SK-N-SH (cell line): Measurements from ENCODE around the gene PIK3R2. TPM values are rescaled to one million over a fixed set of nuclear protein-coding genes. Genes with fewer than 3 reads are reported as not detected.
A peak's percentile ranks its signal among the peaks of the same experiment; 100 is the strongest.

ENCODE experiments used
- CTCF ChIA-PET: fragments of 300-600, 350-600 bp; formaldehyde crosslinking; extraction: SDS; loops from one replicate; lab custom pipeline; 2021; lab: Yijun Ruan, JAX
- POLR2A ChIA-PET: fragments of 350-600 bp; sonication (Branson Sonifier 250); formaldehyde crosslinking; extraction: SDS; loops from one replicate; lab custom pipeline; 2020; ENCODE audit warnings: antibody characterized with exemption, inconsistent platforms; lab: Yijun Ruan, JAX
- DNase-seq: peaks from one replicate; pipeline ENCODE4 v3.0.0; 2012
- H2AFZ ChIP-seq: fragments of 200-600 bp; sonication (generic); 2 replicates; pipeline ENCODE4 v1.8.1; 2016; ENCODE audit warnings: antibody characterized with exemption, mild to moderate bottlenecking, low read depth
- H3F3A ChIP-seq: fragments of 200-600 bp; sonication (generic); replicated peaks from 2 replicates; pipeline ENCODE3; 2016; ENCODE audit warnings: antibody characterized with exemption, mild to moderate bottlenecking; ENCODE audit not compliant: insufficient read depth
- H3K27ac ChIP-seq, 2 experiments: fragments of 200-500 bp in 1 of 2; fragments of 200-600 bp in 1 of 2; sonication (Bioruptor generic) in 1 of 2; sonication (generic), shearing (Covaris generic) in 1 of 2; 2 replicates each; pipeline versions ENCODE4 v1.5.1 to v1.6.1; 2014 to 2016; ENCODE audit warnings: low read depth in 2 of 2, inconsistent platforms in 1 of 2, low read length in 1 of 2, mild to moderate bottlenecking in 1 of 2, mixed read lengths in 1 of 2
- H3K27me3 ChIP-seq: fragments of 200-600 bp; sonication (generic), shearing (Covaris generic); 2 replicates; pipeline ENCODE4 v1.6.1; 2016; ENCODE audit warnings: mixed run types; ENCODE audit not compliant: insufficient read depth
- H3K36me3 ChIP-seq, 2 experiments: fragments of 200-500 bp in 1 of 2; fragments of 200-600 bp in 1 of 2; sonication (Bioruptor generic) in 1 of 2; sonication (generic) in 1 of 2; replicated peaks in 1 of 2; 2 replicates each; pipeline versions ENCODE3 to v1.5.1; 2014 to 2016; ENCODE audit warnings: low read length in 1 of 2, mild to moderate bottlenecking in 1 of 2; ENCODE audit not compliant: insufficient read depth in 2 of 2, control insufficient read depth in 1 of 2
- H3K4me1 ChIP-seq, 2 experiments: fragments of 200-500 bp in 1 of 2; fragments of 200-600 bp in 1 of 2; sonication (Bioruptor generic) in 1 of 2; sonication (generic), shearing (Covaris generic) in 1 of 2; 2 replicates each; pipeline versions ENCODE4 v1.5.1 to v1.6.1; 2014 to 2016; ENCODE audit warnings: low read depth in 1 of 2, low read length in 1 of 2, mixed run types in 1 of 2; ENCODE audit not compliant: insufficient read depth in 2 of 2, control insufficient read depth in 1 of 2
- H3K4me2 ChIP-seq: fragments of 200-600 bp; sonication (generic), shearing (Covaris generic); 2 replicates; pipeline ENCODE4 v1.6.1; 2017; ENCODE audit warnings: mixed run types
- H3K4me3 ChIP-seq, 2 experiments: fragments of 200-500 bp in 1 of 2; fragments of 200-600 bp in 1 of 2; sonication (Bioruptor generic) in 1 of 2; sonication (generic), shearing (Covaris generic) in 1 of 2; 2 replicates each; pipeline versions ENCODE4 v1.5.1 to v1.8.1; 2014 to 2016; ENCODE audit warnings: low read depth in 2 of 2, inconsistent platforms in 1 of 2, low read length in 1 of 2, mild to moderate bottlenecking in 1 of 2, mixed read lengths in 1 of 2, moderate library complexity in 1 of 2
- H3K79me2 ChIP-seq: fragments of 200-600 bp; sonication (generic); 2 replicates; pipeline ENCODE4 v1.8.1; 2017; ENCODE audit warnings: mild to moderate bottlenecking; ENCODE audit not compliant: insufficient read depth
- H3K9ac ChIP-seq: fragments of 200-600 bp; sonication (generic); 2 replicates; pipeline ENCODE4 v1.6.1; 2017; ENCODE audit warnings: mixed run types
- H3K9me2 ChIP-seq: fragments of 200-600 bp; sonication (generic); 2 replicates; pipeline ENCODE4 v1.6.1; 2017; ENCODE audit warnings: mixed run types
- H3K9me3 ChIP-seq: fragments of 200-600 bp; sonication (generic); 2 replicates; pipeline ENCODE4 v1.6.1; 2017; ENCODE audit warnings: mixed run types, mild to moderate bottlenecking, moderate library complexity
- H4K20me1 ChIP-seq: fragments of 200-600 bp; sonication (generic); 2 replicates; pipeline ENCODE4 v1.6.1; 2017; ENCODE audit warnings: mild to moderate bottlenecking, mixed run types; ENCODE audit not compliant: insufficient read depth
- CHD2 ChIP-seq: fragments of 150-350 bp; IDR thresholded peaks from 2 replicates; pipeline ENCODE4 v1.6.1; 2018; ENCODE audit warnings: low read length; ENCODE audit not compliant: partially characterized antibody
- CTCF ChIP-seq: fragments of 200-600 bp; sonication (generic); IDR thresholded peaks from 2 replicates; pipeline ENCODE4 v1.6.1; 2017; ENCODE audit warnings: antibody characterized with exemption, mild to moderate bottlenecking, moderate library complexity
- ELF1 ChIP-seq: IDR thresholded peaks from 2 replicates; pipeline ENCODE4 v1.4.0; 2012
- EP300 ChIP-seq, 2 experiments: IDR thresholded peaks; 2 replicates each; pipeline versions ENCODE4 v1.4.0 to v1.6.1; 2012; ENCODE audit warnings: borderline replicate concordance in 1 of 2, low read depth in 1 of 2, low read length in 1 of 2
- FOXJ3 ChIP-seq: sonication (generic); formaldehyde crosslinking; IDR thresholded peaks from 2 replicates; pipeline ENCODE4 v1.5.1; 2020; ENCODE audit warnings: mild to moderate bottlenecking, missing genetic modification reagents
- GABPA ChIP-seq: IDR thresholded peaks from 2 replicates; pipeline ENCODE4 v1.4.0; 2012; ENCODE audit warnings: low read depth, mild to moderate bottlenecking
- MAX ChIP-seq: IDR thresholded peaks from 2 replicates; pipeline ENCODE4 v1.4.0; 2012; ENCODE audit warnings: low read depth
- MXI1 ChIP-seq: IDR thresholded peaks from 2 replicates; pipeline ENCODE4 v1.6.1; 2012; ENCODE audit warnings: mild to moderate bottlenecking, low read depth, low read length, improper control_type of control experiment
- NFIC ChIP-seq: IDR thresholded peaks from 2 replicates; pipeline ENCODE4 v1.4.0; 2012; ENCODE audit warnings: borderline replicate concordance
- NRF1 ChIP-seq: IDR thresholded peaks from 2 replicates; pipeline ENCODE4 v1.6.1; 2012; ENCODE audit warnings: low read depth, mild to moderate bottlenecking, low read length
- POLR2AphosphoS5 ChIP-seq: IDR thresholded peaks from 2 replicates; pipeline ENCODE4 v1.6.1; 2012; ENCODE audit warnings: low read depth, low read length
- RCOR1 ChIP-seq: fragments of 150-350 bp; IDR thresholded peaks from 2 replicates; pipeline ENCODE4 v1.6.1; 2017; ENCODE audit warnings: antibody characterized with exemption, low read length
- RFX5 ChIP-seq: IDR thresholded peaks from 2 replicates; pipeline ENCODE4 v1.6.1; 2012; ENCODE audit warnings: mild to moderate bottlenecking, improper control_type of control experiment, low read length
- SIN3A ChIP-seq: IDR thresholded peaks from 2 replicates; pipeline ENCODE4 v1.6.1; 2012; ENCODE audit warnings: low read depth, mild to moderate bottlenecking, low read length, moderate library complexity, borderline replicate concordance
- SMC3 ChIP-seq: IDR thresholded peaks from 2 replicates; pipeline ENCODE4 v1.6.1; 2012; ENCODE audit warnings: low read depth, low read length, improper control_type of control experiment
- TCF12 ChIP-seq: IDR thresholded peaks from 2 replicates; pipeline ENCODE4 v1.4.0; 2012
- USF1 ChIP-seq: IDR thresholded peaks from 2 replicates; pipeline ENCODE4 v1.4.0; 2012; ENCODE audit warnings: low read depth, borderline replicate concordance
- USF2 ChIP-seq: fragments of 150-350 bp; IDR thresholded peaks from 2 replicates; pipeline ENCODE4 v1.6.1; 2017; ENCODE audit warnings: antibody characterized with exemption, low read length, low read depth, borderline replicate concordance
- WGBS: methylation state at CpG from one replicate; pipeline ENCODE4 v1.1.6; 2017; ENCODE audit warnings: low lambda C conversion rate; 5-methylcytosine and 5-hydroxymethylcytosine counted together
- polyA plus RNA-seq, 3 experiments: library from polyadenylated mRNA; depleted of rRNA; stranded (reverse); fragments of >200 nt; gene quantifications; 2 replicates each; pipeline ENCODE4 v1.2.3, GENCODE V29; 2012

Gene PIK3R2
- polyA plus RNA-seq, 1 of the 3 experiments (the other 2 are of a cell fraction), result 36.6 TPM

- DNase-seq, result peak; percentile 97
- Histone ChIP-seq H3K27me3 (no peaks in the 10 kb centered on the region), H4K20me1 (peaks cover 5% of the 10 kb centered on the region; the same call in 1 of the 2 replicates), H3K4me3 (peak overlapping the region in 1 of 2 experiments; percentile 2; a peak in 1 of 4 replicates), H3K9me3 (no peaks in the 10 kb centered on the region), H3K4me1 (peaks cover 17 to 55% of the 10 kb centered on the region in 2 experiments; a peak in 2 of 4 replicates), H3K4me2 (peak overlapping the region; percentile 43; the same call in 1 of the 2 replicates), H3K9me2 (no peaks in the 10 kb centered on the region), H3K27ac (peak overlapping the region; percentile 44 to 99), H2AFZ (no peak overlapping the region), H3F3A (peaks cover 26% of the 10 kb centered on the region), H3K79me2 (peaks cover 45% of the 10 kb centered on the region), H3K36me3 (peaks cover 3 to 23% of the 10 kb centered on the region in 2 experiments), H3K9ac (peak overlapping the region; percentile 41; the same call in 1 of the 2 replicates)
- POLR2A ChIA-PET, result no interaction called here
- 52% methylated on average over 6 of the region's 22 CpGs for WGBS
- CTCF ChIA-PET, result interaction anchor here (1.3 to 1.9 kb wide), 2 partner anchors 11 to 95 kb away, joined by 5 to 6 read pairs; no protein-coding TSS in a partner anchor
- TF ChIP-seq TCF12, result peak; percentile 54
- TF ChIP-seq RFX5, result peak; percentile 94
- TF ChIP-seq CHD2, result peak; percentile 72
- peak; percentile 68 to 94 for TF ChIP-seq EP300 (IDR thresholded peaks at IDR 0.05; ENCODE audit: borderline replicate concordance in 1 of 2, low read depth in 1 of 2, low read length in 1 of 2)
- TF ChIP-seq NFIC, result peak; percentile 96
- TF ChIP-seq GABPA, result no peak
- no peak for TF ChIP-seq NRF1
- TF ChIP-seq ELF1, result no peak
- TF ChIP-seq CTCF, result no peak
- TF ChIP-seq SMC3, result 0 out of 2 replicates have a peak, but pooled peaks have one; percentile 2
- peak; percentile 83; the same call in 1 of the 2 replicates for TF ChIP-seq MAX
- peak; percentile 38 for TF ChIP-seq POLR2AphosphoS5
- peak; percentile 31; the same call in 1 of the 2 replicates for TF ChIP-seq RCOR1
- peak; percentile 84 for TF ChIP-seq MXI1
- TF ChIP-seq USF1, result peak; percentile 87
- peak; percentile 57; the same call in 1 of the 2 replicates for TF ChIP-seq FOXJ3
- no peak for TF ChIP-seq SIN3A
- TF ChIP-seq USF2, result peak; percentile 60; the same call in 1 of the 2 replicates
Measured at GRCh38 chr19:18156841-18157464, 4.0 kb downstream of the PIK3R2 start.
